CD4-positive, alpha-beta T cell treated with Interleukin-15 for 1 hour (primary cell): ENCODE measurements around the gene NDUFAF3.

Experiments
- DNase-seq: peaks from one replicate; pipeline ENCODE4 v3.0.0-alpha.2; 2020

Gene NDUFAF3

GRCh38 chr3:49019941-49020329, 2.0 kb upstream of the NDUFAF3 start:
- DNase-seq = no peak

GRCh38 chr3:49020330-49021212, 1.4 kb upstream of the NDUFAF3 start:
- peak; percentile 51 for DNase-seq

- peak; percentile 98 for DNase-seq
Observed at GRCh38 chr3:49021213-49021812, 608 bp upstream of the NDUFAF3 start.

- no peak for DNase-seq
Observed at GRCh38 chr3:49022688-49023171, 809 bp downstream of the NDUFAF3 start.

- no peak for DNase-seq
Observed at GRCh38 chr3:49023775-49024174, 1.9 kb downstream of the NDUFAF3 start.

- no peak for DNase-seq
Observed at GRCh38 chr3:49024449-49024848, 2.5 kb downstream of the NDUFAF3 start.

GRCh38 chr3:49025005-49025792, 3.3 kb downstream of the NDUFAF3 start:
- peak; percentile 37 for DNase-seq

GRCh38 chr3:49025793-49026520, 4.0 kb downstream of the NDUFAF3 start:
- no peak for DNase-seq

GRCh38 chr3:49026536-49026935, 4.6 kb downstream of the NDUFAF3 start:
- no peak for DNase-seq

GRCh38 chr3:49027634-49028033, 5.7 kb downstream of the NDUFAF3 start:
- no peak for DNase-seq

GRCh38 chr3:49028298-49028672, 6.4 kb downstream of the NDUFAF3 start:
- DNase-seq = no peak

GRCh38 chr3:49028673-49029562, 7.0 kb downstream of the NDUFAF3 start, which contains the start of gene IMPDH2:
Gene IMPDH2 (minus strand): TSS chr3:49029398. CDS start chr3:49029350, 48 bp downstream.
- DNase-seq = peak; percentile 95

GRCh38 chr3:49029563-49029884, 7.6 kb downstream of the NDUFAF3 start:
- DNase-seq = no peak

- no peak for DNase-seq
Observed at GRCh38 chr3:49030321-49030720, 8.4 kb downstream of the NDUFAF3 start.

- no peak for DNase-seq
Observed at GRCh38 chr3:49032646-49033304, 10.9 kb downstream of the NDUFAF3 start.

GRCh38 chr3:49034650-49035049, 12.7 kb downstream of the NDUFAF3 start:
- no peak for DNase-seq

GRCh38 chr3:49035281-49035680, 13.4 kb downstream of the NDUFAF3 start:
- DNase-seq = no peak

GRCh38 chr3:49053543-49053942, 31.6 kb downstream of the NDUFAF3 start:
- no peak for DNase-seq

GRCh38 chr3:49054344-49054862, 32.5 kb downstream of the NDUFAF3 start:
- DNase-seq = no peak

GRCh38 chr3:49057268-49057667, 35.3 kb downstream of the NDUFAF3 start:
- DNase-seq = no peak

GRCh38 chr3:49058011-49058410, 36.1 kb downstream of the NDUFAF3 start:
- DNase-seq = no peak
